BJ (cell line): ENCODE data around the gene ADAM33. TPM values are rescaled to one million over a fixed set of nuclear protein-coding genes. Genes with fewer than 3 reads are reported as not detected.

ENCODE experiments used
- CTCF ChIA-PET: fragments of 350-600 bp; formaldehyde crosslinking; extraction: SDS; loops from one replicate; lab custom pipeline; 2021; ENCODE audit warnings: antibody characterized with exemption, inconsistent platforms; lab: Yijun Ruan, JAX
- POLR2A ChIA-PET: fragments of 300-600 bp; sonication (Branson Sonifier 250); formaldehyde crosslinking; extraction: SDS; loops from one replicate; lab custom pipeline; 2021; ENCODE audit warnings: antibody characterized with exemption; lab: Charles Lee
- DNase-seq: peaks from one replicate; pipeline ENCODE4 v3.0.0-alpha.2; 2011; ENCODE audit warnings: low read depth
- H3K27me3 ChIP-seq: 2 replicates; pipeline ENCODE4 v1.6.0; 2011; ENCODE audit warnings: low read length; ENCODE audit not compliant: control insufficient read depth, insufficient read depth
- H3K36me3 ChIP-seq: 2 replicates; pipeline ENCODE4 v1.5.1; 2011; ENCODE audit warnings: low read length; ENCODE audit not compliant: control insufficient read depth, insufficient read depth
- H3K4me3 ChIP-seq: 2 replicates; pipeline ENCODE4 v1.5.1; 2011; ENCODE audit warnings: low read depth, mild to moderate bottlenecking, control low read depth, low read length
- CTCF ChIP-seq: IDR thresholded peaks from 2 replicates; pipeline ENCODE4 v1.5.1; 2011; ENCODE audit warnings: low read depth, mild to moderate bottlenecking, control low read depth, inconsistent platforms, low read length, moderate library complexity; ENCODE audit not compliant: insufficient read depth
- polyA plus RNA-seq: library from polyadenylated mRNA; depleted of rRNA; stranded (reverse); fragments of >200 nt; gene quantifications from 2 replicates; pipeline ENCODE4 v1.2.3, GENCODE V29; 2011

ADAM33 gene
- polyA plus RNA-seq, 1 experiment = 82.6 TPM

GRCh38 chr20:3651204-3651962, 30.4 kb downstream of the ADAM33 start:
- CTCF ChIA-PET = interaction anchor here (0.5 to 1.0 kb wide), 3 partner anchors 14 to 648 kb away, joined by 3 read pairs; no protein-coding TSS in a partner anchor
- Histone ChIP-seq H3K36me3 (peaks cover 4% of the 10 kb centered on the region), H3K4me3 (no peak overlapping the region), H3K27me3 (no peaks in the 10 kb centered on the region)
- POLR2A ChIA-PET = no interaction called here
- no peak for DNase-seq
- no peak for TF ChIP-seq CTCF

- Histone ChIP-seq H3K36me3 (peaks cover 7% of the 10 kb centered on the region), H3K27me3 (no peaks in the 10 kb centered on the region), H3K4me3 (no peak overlapping the region)
- POLR2A ChIA-PET = no interaction called here
- no peak for TF ChIP-seq CTCF
- CTCF ChIA-PET = interaction anchor here (2.7 kb wide), 1 partner anchor 15 kb away, joined by 9 read pairs; no protein-coding TSS in a partner anchor
- DNase-seq = no peak
Observed at GRCh38 chr20:3648951-3649350, 32.9 kb downstream of the ADAM33 start.

GRCh38 chr20:3647473-3647872, 34.3 kb downstream of the ADAM33 start:
- H3K36me3 ChIP-seq = peaks cover 7% of the 10 kb centered on the region
- TF ChIP-seq CTCF = no peak
- DNase-seq = no peak
- ChIA-PET POLR2A (no interaction called here), CTCF (interaction anchor here (0.7 to 2.7 kb wide), 2 partner anchors 14 to 430 kb away, joined by 3 to 9 read pairs; no protein-coding TSS in a partner anchor)
- no peaks in the 10 kb centered on the region for H3K27me3 ChIP-seq
- no peak overlapping the region for H3K4me3 ChIP-seq

- POLR2A ChIA-PET = no interaction called here
- CTCF ChIA-PET = interaction anchor here (2.7 kb wide), 1 partner anchor 13 kb away, joined by 9 read pairs; no protein-coding TSS in a partner anchor
Observed at GRCh38 chr20:3646651-3647050, 35.2 kb downstream of the ADAM33 start.

More at GRCh38 chr20:3646651-3647050, 35.2 kb downstream of the ADAM33 start:
- Histone ChIP-seq H3K36me3 (peaks cover 7% of the 10 kb centered on the region), H3K27me3 (no peaks in the 10 kb centered on the region), H3K4me3 (no peak overlapping the region)
- DNase-seq = no peak
- no peak for TF ChIP-seq CTCF
